Articular chondrocyte of knee joint (primary cell): Measurements from ENCODE around the gene ATG10. TPM values are rescaled to one million over a fixed set of nuclear protein-coding genes. Genes with fewer than 3 reads are reported as not detected.

Source experiments
- small RNA-seq: library from RNA; depleted of rRNA; stranded (forward); fragments of <200 nt; gene quantifications from one replicate; pipeline ENCODE3, GENCODE V24; 2012
- total RNA-seq: library from RNA; depleted of rRNA; stranded (reverse); fragments of >200 nt; gene quantifications from 2 replicates; pipeline ENCODE4 v1.2.3, GENCODE V29; 2012

The ATG10 gene
- 8.4 and 14.1 TPM in 2 replicates for total RNA-seq

GRCh38 chr5:81971712-81972491 lies at the start of gene ATG10:
ATG10 (plus strand) TSS chr5:81972023; CDS start chr5:81987571, 15,548 bp downstream.

GRCh38 chr5:82277987-82278710 lies 306.3 kb downstream of the ATG10 start, which contains the start of gene RPS23:
RPS23 (minus strand) TSS chr5:82278354; CDS start chr5:82278323, 31 bp downstream.

Small RNAs within 50 kb of the gene (small RNA-seq; reads per million reads assigned to genes)
- not detected for gene AC010598.1
- not detected for gene RN7SL378P

Other genes starting within 250 kb of the ATG10 start
- 20.8 and 20.9 TPM in 2 replicates for gene SSBP2, start 220.9 kb upstream of the ATG10 start, total RNA-seq